ENCODE measurements around the gene SLC32A1. TPM values are rescaled to one million over a fixed set of nuclear protein-coding genes. Genes with fewer than 3 reads are reported as not detected.
A peak's percentile ranks its signal among the peaks of the same experiment; 100 is the strongest.

Gene SLC32A1
- total and polyA plus RNA-seq, 4 donors = 3.1 to 51.5 (median 31.3) TPM

GRCh38 chr20:38748861-38749149 is 24.5 kb downstream of the SLC32A1 start:
- Histone ChIP-seq H3K27me3 (ENCODE audit: control insufficient read depth, insufficient read depth, low read length) (no peaks in the 10 kb centered on the region), H3K9me3 (ENCODE audit: control insufficient read depth, insufficient read depth, low read length) (no peaks in the 10 kb centered on the region), H3K4me3 (ENCODE audit: low read depth, low read length) (peak overlapping the region; percentile 71), H3K27ac (ENCODE audit: low read depth, low read length) (no peak overlapping the region), H3K4me1 (ENCODE audit: control insufficient read depth, insufficient read depth, low read length) (peaks cover 9% of the 10 kb centered on the region), H3K36me3 (ENCODE audit: control insufficient read depth, insufficient read depth, low read length) (peaks cover 5% of the 10 kb centered on the region)
- DNase-seq (ENCODE audit: low read depth in 4 of 6, low spot score in 6 of 6) = peak in 2 of 6 donors; percentile 10 to 49
- 0% methylated on average over 8 of the region's 10 CpGs for WGBS (ENCODE audit: insufficient coverage)

GRCh38 chr20:38751360-38751976 is 27.2 kb downstream of the SLC32A1 start:
- DNase-seq (ENCODE audit: low read depth in 4 of 6, low spot score in 6 of 6) = peak in 2 of 6 donors; percentile 66 to 90
- no peaks in the 10 kb centered on the region for H3K27me3 ChIP-seq (ENCODE audit: control insufficient read depth, insufficient read depth, low read length)
- no peak overlapping the region for H3K4me3 ChIP-seq (ENCODE audit: low read depth, low read length)
- no peak overlapping the region for H3K27ac ChIP-seq (ENCODE audit: low read depth, low read length)
- H3K9me3 ChIP-seq (ENCODE audit: control insufficient read depth, insufficient read depth, low read length) = no peaks in the 10 kb centered on the region
- peaks cover 24% of the 10 kb centered on the region for H3K36me3 ChIP-seq (ENCODE audit: control insufficient read depth, insufficient read depth, low read length)
- WGBS (ENCODE audit: insufficient coverage) = 100% methylated on average over 2 of the region's 5 CpGs
- peaks cover 9% of the 10 kb centered on the region for H3K4me1 ChIP-seq (ENCODE audit: control insufficient read depth, insufficient read depth, low read length)

- Histone ChIP-seq H3K4me3 (ENCODE audit: low read depth, low read length) (no peak overlapping the region), H3K36me3 (ENCODE audit: control insufficient read depth, insufficient read depth, low read length) (peaks cover 29% of the 10 kb centered on the region), H3K27ac (ENCODE audit: low read depth, low read length) (no peak overlapping the region), H3K27me3 (ENCODE audit: control insufficient read depth, insufficient read depth, low read length) (no peaks in the 10 kb centered on the region), H3K9me3 (ENCODE audit: control insufficient read depth, insufficient read depth, low read length) (no peaks in the 10 kb centered on the region), H3K4me1 (ENCODE audit: control insufficient read depth, insufficient read depth, low read length) (peaks cover 9% of the 10 kb centered on the region)
- 70% methylated on average over 2 of the region's 4 CpGs for WGBS (ENCODE audit: insufficient coverage)
- DNase-seq (ENCODE audit: low read depth in 4 of 6, low spot score in 6 of 6) = no peak
Measured at GRCh38 chr20:38752029-38752428, 27.7 kb downstream of the SLC32A1 start.

GRCh38 chr20:38754924-38755323 is 30.6 kb downstream of the SLC32A1 start:
- peaks cover 45% of the 10 kb centered on the region for H3K36me3 ChIP-seq (ENCODE audit: control insufficient read depth, insufficient read depth, low read length)
- DNase-seq (ENCODE audit: low read depth in 4 of 6, low spot score in 6 of 6) = no peak

GRCh38 chr20:38755324-38755910 is 31.1 kb downstream of the SLC32A1 start:
- WGBS (ENCODE audit: insufficient coverage) = 82% methylated on average over 5 of the region's 6 CpGs
- Histone ChIP-seq H3K27me3 (ENCODE audit: control insufficient read depth, insufficient read depth, low read length) (no peaks in the 10 kb centered on the region), H3K4me3 (ENCODE audit: low read depth, low read length) (no peak overlapping the region), H3K9me3 (ENCODE audit: control insufficient read depth, insufficient read depth, low read length) (no peaks in the 10 kb centered on the region), H3K4me1 (ENCODE audit: control insufficient read depth, insufficient read depth, low read length) (no peaks in the 10 kb centered on the region), H3K27ac (ENCODE audit: low read depth, low read length) (no peak overlapping the region), H3K36me3 (ENCODE audit: control insufficient read depth, insufficient read depth, low read length) (peaks cover 48% of the 10 kb centered on the region)
- DNase-seq (ENCODE audit: low read depth in 4 of 6, low spot score in 6 of 6) = no peak

More at GRCh38 chr20:38754924-38755323, 30.6 kb downstream of the SLC32A1 start:
- Histone ChIP-seq H3K27me3 (ENCODE audit: control insufficient read depth, insufficient read depth, low read length) (no peaks in the 10 kb centered on the region), H3K9me3 (ENCODE audit: control insufficient read depth, insufficient read depth, low read length) (no peaks in the 10 kb centered on the region), H3K4me3 (ENCODE audit: low read depth, low read length) (no peak overlapping the region), H3K27ac (ENCODE audit: low read depth, low read length) (no peak overlapping the region), H3K4me1 (ENCODE audit: control insufficient read depth, insufficient read depth, low read length) (no peaks in the 10 kb centered on the region)
- WGBS (ENCODE audit: insufficient coverage) = 92% methylated on average over 12 of the region's 13 CpGs

- 100% methylated on average over 3 of the region's 7 CpGs for WGBS (ENCODE audit: insufficient coverage)
- H3K9me3 ChIP-seq (ENCODE audit: control insufficient read depth, insufficient read depth, low read length) = no peaks in the 10 kb centered on the region
- H3K27me3 ChIP-seq (ENCODE audit: control insufficient read depth, insufficient read depth, low read length) = no peaks in the 10 kb centered on the region
- no peak overlapping the region for H3K4me3 ChIP-seq (ENCODE audit: low read depth, low read length)
- H3K36me3 ChIP-seq (ENCODE audit: control insufficient read depth, insufficient read depth, low read length) = peaks cover 61% of the 10 kb centered on the region
- H3K4me1 ChIP-seq (ENCODE audit: control insufficient read depth, insufficient read depth, low read length) = no peaks in the 10 kb centered on the region
- no peak for DNase-seq (ENCODE audit: low read depth in 4 of 6, low spot score in 6 of 6)
- no peak overlapping the region for H3K27ac ChIP-seq (ENCODE audit: low read depth, low read length)
Measured at GRCh38 chr20:38757145-38757775, 33.0 kb downstream of the SLC32A1 start.

- H3K9me3 ChIP-seq (ENCODE audit: control insufficient read depth, insufficient read depth, low read length) = no peaks in the 10 kb centered on the region
- H3K4me3 ChIP-seq (ENCODE audit: low read depth, low read length) = no peak overlapping the region
- peaks cover 72% of the 10 kb centered on the region for H3K36me3 ChIP-seq (ENCODE audit: control insufficient read depth, insufficient read depth, low read length)
- 66% methylated on average over 5 of the region's 7 CpGs for WGBS (ENCODE audit: insufficient coverage)
- DNase-seq (ENCODE audit: low read depth in 4 of 6, low spot score in 6 of 6) = no peak
- no peaks in the 10 kb centered on the region for H3K27me3 ChIP-seq (ENCODE audit: control insufficient read depth, insufficient read depth, low read length)
- H3K27ac ChIP-seq (ENCODE audit: low read depth, low read length) = no peak overlapping the region
- no peaks in the 10 kb centered on the region for H3K4me1 ChIP-seq (ENCODE audit: control insufficient read depth, insufficient read depth, low read length)
Measured at GRCh38 chr20:38759106-38759505, 34.8 kb downstream of the SLC32A1 start.

GRCh38 chr20:38760978-38761377 is 36.7 kb downstream of the SLC32A1 start:
- WGBS (ENCODE audit: insufficient coverage) = 80% methylated on average over 1 of the region's 4 CpGs
- no peak overlapping the region for H3K4me3 ChIP-seq (ENCODE audit: low read depth, low read length)
- no peaks in the 10 kb centered on the region for H3K4me1 ChIP-seq (ENCODE audit: control insufficient read depth, insufficient read depth, low read length)
- DNase-seq (ENCODE audit: low read depth in 4 of 6, low spot score in 6 of 6) = no peak
- peaks cover 65% of the 10 kb centered on the region for H3K36me3 ChIP-seq (ENCODE audit: control insufficient read depth, insufficient read depth, low read length)
- no peak overlapping the region for H3K27ac ChIP-seq (ENCODE audit: low read depth, low read length)
- H3K27me3 ChIP-seq (ENCODE audit: control insufficient read depth, insufficient read depth, low read length) = no peaks in the 10 kb centered on the region
- no peaks in the 10 kb centered on the region for H3K9me3 ChIP-seq (ENCODE audit: control insufficient read depth, insufficient read depth, low read length)

GRCh38 chr20:38762174-38762573 is 37.9 kb downstream of the SLC32A1 start:
- Histone ChIP-seq H3K27me3 (ENCODE audit: control insufficient read depth, insufficient read depth, low read length) (no peaks in the 10 kb centered on the region), H3K4me3 (ENCODE audit: low read depth, low read length) (no peak overlapping the region), H3K27ac (ENCODE audit: low read depth, low read length) (no peak overlapping the region), H3K4me1 (ENCODE audit: control insufficient read depth, insufficient read depth, low read length) (no peaks in the 10 kb centered on the region), H3K9me3 (ENCODE audit: control insufficient read depth, insufficient read depth, low read length) (no peaks in the 10 kb centered on the region), H3K36me3 (ENCODE audit: control insufficient read depth, insufficient read depth, low read length) (peaks cover 58% of the 10 kb centered on the region)
- no peak for DNase-seq (ENCODE audit: low read depth in 4 of 6, low spot score in 6 of 6)

- Histone ChIP-seq H3K27ac (ENCODE audit: low read depth, low read length) (no peak overlapping the region), H3K36me3 (ENCODE audit: control insufficient read depth, insufficient read depth, low read length) (peaks cover 62% of the 10 kb centered on the region), H3K9me3 (ENCODE audit: control insufficient read depth, insufficient read depth, low read length) (no peaks in the 10 kb centered on the region), H3K4me1 (ENCODE audit: control insufficient read depth, insufficient read depth, low read length) (no peaks in the 10 kb centered on the region), H3K4me3 (ENCODE audit: low read depth, low read length) (no peak overlapping the region), H3K27me3 (ENCODE audit: control insufficient read depth, insufficient read depth, low read length) (no peaks in the 10 kb centered on the region)
- no peak for DNase-seq (ENCODE audit: low read depth in 4 of 6, low spot score in 6 of 6)
- 92% methylated on average over 1 of the region's 1 CpG for WGBS (ENCODE audit: insufficient coverage)
Measured at GRCh38 chr20:38763616-38764015, 39.3 kb downstream of the SLC32A1 start.
